GM23338 (cell line): ENCODE data around the gene EEF1AKMT4. TPM values are rescaled to one million over a fixed set of nuclear protein-coding genes. Genes with fewer than 3 reads are reported as not detected.

ENCODE experiments used
- ATAC-seq: fragments of 200-7000 bp; cut with Tn5 transposase; 3 replicates; pipeline ENCODE4 v1.9.1; 2020
- DNase-seq: peaks from one replicate; pipeline ENCODE4 v3.0.0-alpha.2; 2015; ENCODE audit warnings: low spot score
- H2AFZ ChIP-seq: fragments of 200-600 bp; sonication (generic); 2 replicates; pipeline ENCODE4 v1.8.0; 2016; ENCODE audit warnings: antibody characterized with exemption, mild to moderate bottlenecking, moderate library complexity
- H3F3A ChIP-seq: fragments of 200-600 bp; sonication (generic); replicated peaks from 2 replicates; pipeline ENCODE4 v1.8.0; 2017; ENCODE audit warnings: antibody characterized with exemption, mixed run types, low read depth
- H3K27ac ChIP-seq: fragments of 200-600 bp; sonication (generic); 2 replicates; pipeline ENCODE4 v1.6.1; 2016; ENCODE audit warnings: low read depth
- H3K27me3 ChIP-seq: fragments of 200-600 bp; sonication (generic); 2 replicates; pipeline ENCODE4 v1.8.0; 2016; ENCODE audit warnings: mild to moderate bottlenecking, mixed run types, moderate library complexity; ENCODE audit not compliant: insufficient read depth
- H3K36me3 ChIP-seq: fragments of 200-600 bp; sonication (generic); 2 replicates; pipeline ENCODE4 v1.8.0; 2016; ENCODE audit warnings: mild to moderate bottlenecking; ENCODE audit not compliant: insufficient read depth
- H3K4me1 ChIP-seq: fragments of 200-600 bp; sonication (generic); 2 replicates; pipeline ENCODE4 v1.8.0; 2016; ENCODE audit warnings: mild to moderate bottlenecking, moderate library complexity; ENCODE audit not compliant: insufficient read depth
- H3K4me2 ChIP-seq: fragments of 200-600 bp; sonication (generic); 2 replicates; pipeline ENCODE4 v1.7.1; 2017; ENCODE audit warnings: mixed run types
- H3K4me3 ChIP-seq: fragments of 200-600 bp; sonication (generic); 2 replicates; pipeline ENCODE4 v1.6.1; 2016; ENCODE audit warnings: mixed run types
- H3K79me2 ChIP-seq: fragments of 200-600 bp; sonication (generic); replicated peaks from 2 replicates; pipeline ENCODE4 v1.8.0; 2017; ENCODE audit warnings: mild to moderate bottlenecking; ENCODE audit not compliant: insufficient read depth
- H3K9me2 ChIP-seq: fragments of 200-600 bp; sonication (generic); 2 replicates; pipeline ENCODE4 v1.8.0; 2017; ENCODE audit not compliant: insufficient read depth
- H4K20me1 ChIP-seq: fragments of 200-600 bp; sonication (generic); replicated peaks from 2 replicates; pipeline ENCODE4 v1.8.0; 2017; ENCODE audit warnings: mild to moderate bottlenecking; ENCODE audit not compliant: insufficient read depth
- H3K27ac Mint-ChIP-seq: 2 replicates; pipeline ENCODE4 v1.8.0; 2020; ENCODE audit warnings: inconsistent platforms, mild to moderate bottlenecking, moderate library complexity, mixed read lengths
- H3K27me3 Mint-ChIP-seq: 3 replicates; pipeline ENCODE4 v1.8.0; 2022; ENCODE audit warnings: low read depth, mild to moderate bottlenecking, moderate library complexity, mixed read lengths, inconsistent platforms; ENCODE audit not compliant: insufficient read depth, poor library complexity
- H3K36me3 Mint-ChIP-seq: 3 replicates; pipeline ENCODE4 v1.8.0; 2021; ENCODE audit warnings: low read depth, mild to moderate bottlenecking, inconsistent platforms, moderate library complexity, mixed read lengths
- H3K4me1 Mint-ChIP-seq: 3 replicates; pipeline ENCODE4 v1.8.0; 2020; ENCODE audit warnings: mild to moderate bottlenecking, inconsistent platforms, mixed read lengths
- H3K4me3 Mint-ChIP-seq: 3 replicates; pipeline ENCODE4 v1.8.0; 2021; ENCODE audit warnings: moderate library complexity, mild to moderate bottlenecking, inconsistent platforms, mixed read lengths
- H3K9me3 Mint-ChIP-seq: 3 replicates; pipeline ENCODE4 v1.8.0; 2020; ENCODE audit warnings: moderate library complexity, mild to moderate bottlenecking, inconsistent platforms, mixed read lengths
- CTCF ChIP-seq, 2 experiments: fragments of 200-600 bp in 1 of 2; sonication (generic) in 1 of 2; conservative IDR thresholded peaks; 2 replicates each; pipeline versions ENCODE4 v1.5.1 to v1.6.1; 2016 to 2017; ENCODE audit warnings: antibody characterized with exemption in 2 of 2, low read depth in 2 of 2, mild to moderate bottlenecking in 2 of 2, moderate library complexity in 1 of 2
- ETS1 ChIP-seq: IDR thresholded peaks from 2 replicates; pipeline ENCODE4 v1.6.1; 2016; ENCODE audit warnings: antibody characterized with exemption
- EZH2phosphoT487 ChIP-seq: fragments of 200-600 bp; sonication (generic); IDR thresholded peaks from one replicate; pipeline ENCODE4 v1.8.1; 2018; ENCODE audit warnings: antibody characterized with exemption; ENCODE audit not compliant: unreplicated experiment
- JUNB ChIP-seq: IDR thresholded peaks from one replicate; pipeline ENCODE4 v1.6.1; 2016; ENCODE audit warnings: antibody characterized with exemption; ENCODE audit not compliant: unreplicated experiment
- NANOG ChIP-seq: IDR thresholded peaks from 2 replicates; pipeline ENCODE4 v1.6.1; 2016; ENCODE audit warnings: antibody characterized with exemption, borderline replicate concordance
- POLR2AphosphoS5 ChIP-seq: IDR thresholded peaks from 2 replicates; pipeline ENCODE4 v1.6.1; 2016; ENCODE audit warnings: antibody characterized with exemption, low read depth
- ZNF331 ChIP-seq: fragments of 250-450 bp; sonication (Bioruptor Pico); IDR thresholded peaks from 2 replicates; pipeline ENCODE4 v1.5.0; 2020; ENCODE audit warnings: low read depth, mild to moderate bottlenecking, moderate library complexity
- polyA plus RNA-seq: library from polyadenylated mRNA; unstranded; fragments of >200 nt; fragmentation: Nextera tagmentation; extraction: Ambion mirVana; gene quantifications from 2 replicates; pipeline ENCODE4 v1.2.1, GENCODE V29; 2016
- total RNA-seq: library from RNA; depleted of rRNA; stranded (reverse); fragments of >200 nt; shearing (Covaris generic); gene quantifications from 2 replicates; pipeline ENCODE4 v1.2.3, GENCODE V29; 2014
- TF ChIP-seq, protein P1 (sequence below): fragments of 250-450 bp; sonication (Bioruptor Pico); IDR thresholded peaks from 2 replicates; pipeline ENCODE4 v1.5.0; 2020; ENCODE audit warnings: mild to moderate bottlenecking, moderate library complexity

EEF1AKMT4 gene
- total and polyA plus RNA-seq, 2 experiments from 2014 or later = 12.9 to 14.3 TPM

DNA sequence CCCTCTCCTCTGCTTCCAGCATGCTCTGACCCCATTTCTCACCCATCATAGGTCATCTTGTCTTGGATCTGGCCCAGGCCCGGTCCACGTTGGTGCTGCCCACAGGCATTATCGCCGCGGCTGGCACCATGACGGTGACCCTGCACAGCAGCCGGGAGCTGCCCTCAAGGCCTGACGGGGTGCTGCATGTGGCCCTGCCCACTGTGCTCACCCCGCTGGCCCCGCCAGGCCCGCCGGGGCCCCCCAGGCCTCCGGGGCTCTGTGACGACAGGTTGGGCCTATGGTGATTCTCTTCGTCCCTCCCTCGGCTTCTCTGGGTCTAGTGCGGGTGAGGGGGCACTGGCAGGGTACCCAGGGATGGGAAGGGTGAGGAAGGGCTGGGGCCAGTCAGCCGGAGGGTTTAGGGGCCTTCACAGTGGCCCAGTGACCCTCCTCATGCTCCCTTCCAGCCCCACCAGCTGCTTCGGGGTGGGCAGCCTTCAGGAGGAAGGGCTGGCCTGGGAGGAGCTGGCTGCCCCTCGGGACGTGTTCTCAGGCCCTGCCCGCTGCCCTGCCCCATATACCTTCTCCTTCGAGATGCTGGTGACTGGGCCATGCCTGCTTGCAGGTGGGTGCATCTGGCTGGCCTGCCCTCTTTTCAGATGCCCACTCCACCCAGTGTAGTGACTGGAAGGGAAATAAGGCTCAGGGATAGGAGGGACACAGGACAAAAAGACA lies 16.2 kb upstream of the EEF1AKMT4 start:
- H2AFZ ChIP-seq = no peak overlapping the region
- 0 out of 2 replicates have a peak, but pooled peaks cover 6% of the 10 kb centered on the region for H4K20me1 ChIP-seq
- H3K36me3 ChIP-seq = no peaks in the 10 kb centered on the region
- no peaks in the 10 kb centered on the region for H3K9me2 ChIP-seq
- peaks cover 11% of the 10 kb centered on the region for H3K4me1 Mint-ChIP-seq
- H3K4me3 ChIP-seq = no peak overlapping the region
- H3K27ac ChIP-seq = no peak overlapping the region
- H3K27ac Mint-ChIP-seq = no peak overlapping the region
- no peaks in the 10 kb centered on the region; the same call in 2 of the 3 replicates for H3K9me3 Mint-ChIP-seq
- ATAC-seq (no peak), DNase-seq (no peak)
- TF ChIP-seq EZH2phosphoT487 (no peak), JUNB (no peak), CTCF (conservative IDR thresholded peaks at IDR 0.05; ENCODE audit: low read depth in 2 of 2) (no peak), POLR2AphosphoS5 (no peak), ETS1 (no peak), ZNF331 (no peak), NANOG (no peak)
- TF ChIP-seq, protein P1, sequence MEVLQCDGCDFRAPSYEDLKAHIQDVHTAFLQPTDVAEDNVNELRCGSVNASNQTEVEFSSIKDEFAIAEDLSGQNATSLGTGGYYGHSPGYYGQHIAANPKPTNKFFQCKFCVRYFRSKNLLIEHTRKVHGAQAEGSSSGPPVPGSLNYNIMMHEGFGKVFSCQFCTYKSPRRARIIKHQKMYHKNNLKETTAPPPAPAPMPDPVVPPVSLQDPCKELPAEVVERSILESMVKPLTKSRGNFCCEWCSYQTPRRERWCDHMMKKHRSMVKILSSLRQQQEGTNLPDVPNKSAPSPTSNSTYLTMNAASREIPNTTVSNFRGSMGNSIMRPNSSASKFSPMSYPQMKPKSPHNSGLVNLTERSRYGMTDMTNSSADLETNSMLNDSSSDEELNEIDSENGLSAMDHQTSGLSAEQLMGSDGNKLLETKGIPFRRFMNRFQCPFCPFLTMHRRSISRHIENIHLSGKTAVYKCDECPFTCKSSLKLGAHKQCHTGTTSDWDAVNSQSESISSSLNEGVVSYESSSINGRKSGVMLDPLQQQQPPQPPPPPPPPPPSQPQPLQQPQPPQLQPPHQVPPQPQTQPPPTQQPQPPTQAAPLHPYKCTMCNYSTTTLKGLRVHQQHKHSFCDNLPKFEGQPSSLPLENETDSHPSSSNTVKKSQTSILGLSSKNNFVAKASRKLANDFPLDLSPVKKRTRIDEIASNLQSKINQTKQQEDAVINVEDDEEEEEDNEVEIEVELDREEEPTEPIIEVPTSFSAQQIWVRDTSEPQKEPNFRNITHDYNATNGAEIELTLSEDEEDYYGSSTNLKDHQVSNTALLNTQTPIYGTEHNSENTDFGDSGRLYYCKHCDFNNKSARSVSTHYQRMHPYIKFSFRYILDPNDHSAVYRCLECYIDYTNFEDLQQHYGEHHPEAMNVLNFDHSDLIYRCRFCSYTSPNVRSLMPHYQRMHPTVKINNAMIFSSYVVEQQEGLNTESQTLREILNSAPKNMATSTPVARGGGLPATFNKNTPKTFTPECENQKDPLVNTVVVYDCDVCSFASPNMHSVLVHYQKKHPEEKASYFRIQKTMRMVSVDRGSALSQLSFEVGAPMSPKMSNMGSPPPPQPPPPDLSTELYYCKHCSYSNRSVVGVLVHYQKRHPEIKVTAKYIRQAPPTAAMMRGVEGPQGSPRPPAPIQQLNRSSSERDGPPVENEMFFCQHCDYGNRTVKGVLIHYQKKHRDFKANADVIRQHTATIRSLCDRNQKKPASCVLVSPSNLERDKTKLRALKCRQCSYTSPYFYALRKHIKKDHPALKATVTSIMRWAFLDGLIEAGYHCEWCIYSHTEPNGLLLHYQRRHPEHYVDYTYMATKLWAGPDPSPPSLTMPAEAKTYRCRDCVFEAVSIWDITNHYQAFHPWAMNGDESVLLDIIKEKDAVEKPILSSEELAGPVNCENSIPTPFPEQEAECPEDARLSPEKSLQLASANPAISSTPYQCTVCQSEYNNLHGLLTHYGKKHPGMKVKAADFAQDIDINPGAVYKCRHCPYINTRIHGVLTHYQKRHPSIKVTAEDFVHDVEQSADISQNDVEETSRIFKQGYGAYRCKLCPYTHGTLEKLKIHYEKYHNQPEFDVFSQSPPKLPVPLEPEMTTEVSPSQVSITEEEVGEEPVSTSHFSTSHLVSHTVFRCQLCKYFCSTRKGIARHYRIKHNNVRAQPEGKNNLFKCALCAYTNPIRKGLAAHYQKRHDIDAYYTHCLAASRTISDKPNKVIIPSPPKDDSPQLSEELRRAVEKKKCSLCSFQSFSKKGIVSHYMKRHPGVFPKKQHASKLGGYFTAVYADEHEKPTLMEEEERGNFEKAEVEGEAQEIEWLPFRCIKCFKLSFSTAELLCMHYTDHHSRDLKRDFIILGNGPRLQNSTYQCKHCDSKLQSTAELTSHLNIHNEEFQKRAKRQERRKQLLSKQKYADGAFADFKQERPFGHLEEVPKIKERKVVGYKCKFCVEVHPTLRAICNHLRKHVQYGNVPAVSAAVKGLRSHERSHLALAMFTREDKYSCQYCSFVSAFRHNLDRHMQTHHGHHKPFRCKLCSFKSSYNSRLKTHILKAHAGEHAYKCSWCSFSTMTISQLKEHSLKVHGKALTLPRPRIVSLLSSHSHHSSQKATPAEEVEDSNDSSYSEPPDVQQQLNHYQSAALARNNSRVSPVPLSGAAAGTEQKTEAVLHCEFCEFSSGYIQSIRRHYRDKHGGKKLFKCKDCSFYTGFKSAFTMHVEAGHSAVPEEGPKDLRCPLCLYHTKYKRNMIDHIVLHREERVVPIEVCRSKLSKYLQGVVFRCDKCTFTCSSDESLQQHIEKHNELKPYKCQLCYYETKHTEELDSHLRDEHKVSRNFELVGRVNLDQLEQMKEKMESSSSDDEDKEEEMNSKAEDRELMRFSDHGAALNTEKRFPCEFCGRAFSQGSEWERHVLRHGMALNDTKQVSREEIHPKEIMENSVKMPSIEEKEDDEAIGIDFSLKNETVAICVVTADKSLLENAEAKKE (CRISPR knock-in tag) = no peak
- no peaks in the 10 kb centered on the region for H3K79me2 ChIP-seq
- peaks cover 60% of the 10 kb centered on the region for H3K27me3 ChIP-seq
- no peaks in the 10 kb centered on the region for H3F3A ChIP-seq
- H3K27me3 Mint-ChIP-seq = peaks cover 50% of the 10 kb centered on the region
- no peaks in the 10 kb centered on the region; the same call in 2 of the 3 replicates for H3K36me3 Mint-ChIP-seq
- H3K4me1 ChIP-seq = no peaks in the 10 kb centered on the region
- no peak overlapping the region for H3K4me2 ChIP-seq
- no peak overlapping the region for H3K4me3 Mint-ChIP-seq
